Adipocyte (in vitro differentiated cells): Measurements from ENCODE around the gene EIF2B5.
A peak's percentile ranks its signal among the peaks of the same experiment; 100 is the strongest.

ENCODE experiments used
- DNase-seq: peaks from one replicate; pipeline ENCODE4 v3.0.0-alpha.2; 2015; ENCODE audit warnings: low read depth
- H3K27me3 ChIP-seq: replicated peaks from 2 replicates; pipeline ENCODE4 v1.7.0; 2013; ENCODE audit warnings: mild to moderate bottlenecking, low read length, moderate library complexity; ENCODE audit not compliant: control insufficient read depth, insufficient read depth
- H3K36me3 ChIP-seq: 2 replicates; pipeline ENCODE4 v1.7.0; 2013; ENCODE audit warnings: low read length, mild to moderate bottlenecking, moderate library complexity; ENCODE audit not compliant: control insufficient read depth, insufficient read depth, severe bottlenecking
- H3K4me1 ChIP-seq: 2 replicates; pipeline ENCODE4 v1.7.0; 2013; ENCODE audit warnings: mild to moderate bottlenecking, low read length, moderate library complexity; ENCODE audit not compliant: control insufficient read depth, insufficient read depth
- H3K4me3 ChIP-seq: 2 replicates; pipeline ENCODE4 v1.7.0; 2013; ENCODE audit warnings: mild to moderate bottlenecking, low read length, moderate library complexity
- H3K9ac ChIP-seq: 2 replicates; pipeline ENCODE4 v1.7.0; 2013; ENCODE audit warnings: mild to moderate bottlenecking, low read length, moderate library complexity
- H3K9me3 ChIP-seq: 2 replicates; pipeline ENCODE4 v1.7.0; 2013; ENCODE audit warnings: mild to moderate bottlenecking, low read length, moderate library complexity; ENCODE audit not compliant: control insufficient read depth

Gene EIF2B5

GRCh38 chr3:184129012-184129411 lies 6.1 kb upstream of the EIF2B5 start:
- H3K36me3 ChIP-seq: no peaks in the 10 kb centered on the region
- no peaks in the 10 kb centered on the region for H3K9me3 ChIP-seq
- no peak overlapping the region for H3K9ac ChIP-seq
- no peak overlapping the region for H3K4me3 ChIP-seq
- H3K4me1 ChIP-seq: peaks cover 3% of the 10 kb centered on the region
- no peaks in the 10 kb centered on the region for H3K27me3 ChIP-seq
- DNase-seq: peak; percentile 56

GRCh38 chr3:184132945-184133344 lies 2.2 kb upstream of the EIF2B5 start:
- H3K27me3 ChIP-seq: no peaks in the 10 kb centered on the region
- no peak for DNase-seq
- H3K9ac ChIP-seq: no peak overlapping the region
- peaks cover 18% of the 10 kb centered on the region for H3K4me1 ChIP-seq
- peaks cover 6% of the 10 kb centered on the region for H3K36me3 ChIP-seq
- no peaks in the 10 kb centered on the region for H3K9me3 ChIP-seq
- no peak overlapping the region for H3K4me3 ChIP-seq

GRCh38 chr3:184133840-184134745 lies 1.1 kb upstream of the EIF2B5 start:
- Histone ChIP-seq H3K9me3 (no peaks in the 10 kb centered on the region), H3K36me3 (peaks cover 9% of the 10 kb centered on the region), H3K27me3 (no peaks in the 10 kb centered on the region), H3K4me3 (peak overlapping the region; percentile 98), H3K4me1 (peaks cover 18% of the 10 kb centered on the region), H3K9ac (peak overlapping the region; percentile 95)
- DNase-seq: peak; percentile 87

DNA sequence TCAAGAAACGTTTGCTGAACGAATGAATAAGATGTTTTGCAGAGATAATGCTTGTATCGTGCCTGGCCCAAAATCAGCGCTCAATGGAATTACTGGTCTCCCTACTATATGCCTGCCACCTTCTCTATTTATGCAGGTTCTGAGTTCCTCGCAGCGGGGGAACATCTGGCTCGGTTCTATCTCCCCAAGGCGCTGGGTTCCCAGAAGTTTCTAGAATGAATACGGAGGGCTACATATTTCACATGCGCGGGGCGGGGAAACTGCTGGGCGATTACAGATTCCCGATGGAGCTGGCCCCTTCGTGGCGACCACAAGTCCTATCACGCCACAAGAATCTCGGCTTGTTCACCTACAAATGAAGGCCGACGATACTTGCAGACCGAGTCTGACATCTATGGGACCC lies 411 bp upstream of the EIF2B5 start:
- H3K9me3 ChIP-seq: no peaks in the 10 kb centered on the region
- H3K36me3 ChIP-seq: peaks cover 9% of the 10 kb centered on the region
- H3K27me3 ChIP-seq: no peaks in the 10 kb centered on the region
- H3K4me3 ChIP-seq: peak overlapping the region; percentile 98
- H3K9ac ChIP-seq: peak overlapping the region; percentile 95
- peaks cover 18% of the 10 kb centered on the region for H3K4me1 ChIP-seq
- DNase-seq: no peak

- peak overlapping the region; percentile 95 for H3K9ac ChIP-seq
- H3K9me3 ChIP-seq: no peaks in the 10 kb centered on the region
- H3K27me3 ChIP-seq: no peaks in the 10 kb centered on the region
- no peak for DNase-seq
- peaks cover 19% of the 10 kb centered on the region for H3K36me3 ChIP-seq
- H3K4me3 ChIP-seq: peak overlapping the region; percentile 98
- peaks cover 18% of the 10 kb centered on the region for H3K4me1 ChIP-seq
Observed at GRCh38 chr3:184135911-184136260, 728 bp downstream of the EIF2B5 start.

GRCh38 chr3:184140436-184140835 lies 5.3 kb downstream of the EIF2B5 start:
- no peak for DNase-seq
- Histone ChIP-seq H3K9me3 (no peaks in the 10 kb centered on the region), H3K36me3 (peaks cover 57% of the 10 kb centered on the region), H3K4me1 (peaks cover 23% of the 10 kb centered on the region), H3K9ac (no peak overlapping the region), H3K4me3 (no peak overlapping the region), H3K27me3 (no peaks in the 10 kb centered on the region)

DNA sequence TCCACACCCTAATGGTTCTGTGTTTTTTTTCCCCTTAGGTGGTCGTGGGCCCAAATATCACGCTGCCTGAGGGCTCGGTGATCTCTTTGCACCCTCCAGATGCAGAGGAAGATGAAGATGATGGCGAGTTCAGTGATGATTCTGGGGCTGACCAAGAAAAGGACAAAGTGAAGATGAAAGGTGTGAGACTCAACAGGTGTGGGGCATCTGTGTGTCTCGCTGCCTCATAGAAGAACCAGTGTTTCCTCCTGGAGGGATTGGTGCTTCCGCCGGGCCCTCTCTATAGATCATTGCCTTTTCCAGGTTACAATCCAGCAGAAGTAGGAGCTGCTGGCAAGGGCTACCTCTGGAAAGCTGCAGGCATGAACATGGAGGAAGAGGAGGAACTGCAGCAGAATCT lies 7.0 kb downstream of the EIF2B5 start:
- H3K27me3 ChIP-seq: no peaks in the 10 kb centered on the region
- H3K9ac ChIP-seq: no peak overlapping the region
- no peaks in the 10 kb centered on the region for H3K9me3 ChIP-seq
- H3K36me3 ChIP-seq: peaks cover 63% of the 10 kb centered on the region
- H3K4me3 ChIP-seq: no peak overlapping the region
- no peak for DNase-seq
- peaks cover 10% of the 10 kb centered on the region for H3K4me1 ChIP-seq

DNA sequence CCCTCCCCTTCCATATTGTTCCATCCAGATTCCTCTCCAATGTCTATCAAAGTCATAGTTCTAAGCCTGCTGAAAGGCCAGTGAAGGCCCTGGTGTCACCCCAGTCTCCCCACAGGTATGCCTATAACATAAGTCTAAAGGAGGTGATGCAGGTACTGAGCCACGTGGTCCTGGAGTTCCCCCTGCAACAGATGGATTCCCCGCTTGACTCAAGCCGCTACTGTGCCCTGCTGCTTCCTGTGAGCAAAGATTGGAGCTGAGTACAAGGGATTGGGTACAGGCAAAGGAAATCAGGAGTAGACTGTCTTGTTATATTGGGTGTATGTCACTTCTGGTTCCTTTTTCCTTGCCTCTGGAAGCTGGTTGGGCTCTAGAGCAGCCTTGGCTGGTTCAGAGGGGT lies 8.2 kb downstream of the EIF2B5 start:
- H3K36me3 ChIP-seq: peaks cover 54% of the 10 kb centered on the region
- H3K27me3 ChIP-seq: no peaks in the 10 kb centered on the region
- H3K4me3 ChIP-seq: no peak overlapping the region
- no peak overlapping the region for H3K9ac ChIP-seq
- no peak for DNase-seq
- no peaks in the 10 kb centered on the region for H3K9me3 ChIP-seq
- peaks cover 8% of the 10 kb centered on the region for H3K4me1 ChIP-seq

- Histone ChIP-seq H3K4me1 (peaks cover 8% of the 10 kb centered on the region), H3K9ac (no peak overlapping the region), H3K27me3 (no peaks in the 10 kb centered on the region), H3K4me3 (no peak overlapping the region), H3K36me3 (peaks cover 54% of the 10 kb centered on the region), H3K9me3 (no peaks in the 10 kb centered on the region)
- no peak for DNase-seq
Observed at GRCh38 chr3:184144505-184144904, 9.3 kb downstream of the EIF2B5 start.

- H3K9ac ChIP-seq: no peak overlapping the region
- DNase-seq: peak; percentile 55
- H3K9me3 ChIP-seq: no peaks in the 10 kb centered on the region
- H3K4me3 ChIP-seq: no peak overlapping the region
- no peaks in the 10 kb centered on the region for H3K27me3 ChIP-seq
- H3K36me3 ChIP-seq: peaks cover 51% of the 10 kb centered on the region
- peaks cover 8% of the 10 kb centered on the region for H3K4me1 ChIP-seq
Observed at GRCh38 chr3:184145111-184145524, 10.0 kb downstream of the EIF2B5 start.

- H3K36me3 ChIP-seq: peaks cover 44% of the 10 kb centered on the region
Observed at GRCh38 chr3:184145751-184146270, 10.7 kb downstream of the EIF2B5 start.

More at GRCh38 chr3:184145751-184146270, 10.7 kb downstream of the EIF2B5 start:
- Histone ChIP-seq H3K4me3 (no peak overlapping the region), H3K4me1 (peaks cover 8% of the 10 kb centered on the region), H3K27me3 (no peaks in the 10 kb centered on the region), H3K9ac (no peak overlapping the region), H3K9me3 (no peaks in the 10 kb centered on the region)
- DNase-seq: no peak
